HG02970 (cell line): Measurements from ENCODE around the gene TCF4.

Experiments
- ATAC-seq: cut with Tn5 transposase; IDR thresholded peaks from one replicate; pipeline ENCODE4 v1.9.1; 2021; ENCODE audit warnings: mild to moderate bottlenecking, moderate library complexity, moderate number of reproducible peaks; ENCODE audit not compliant: unreplicated experiment, low FRiP score

TCF4 gene

DNA sequence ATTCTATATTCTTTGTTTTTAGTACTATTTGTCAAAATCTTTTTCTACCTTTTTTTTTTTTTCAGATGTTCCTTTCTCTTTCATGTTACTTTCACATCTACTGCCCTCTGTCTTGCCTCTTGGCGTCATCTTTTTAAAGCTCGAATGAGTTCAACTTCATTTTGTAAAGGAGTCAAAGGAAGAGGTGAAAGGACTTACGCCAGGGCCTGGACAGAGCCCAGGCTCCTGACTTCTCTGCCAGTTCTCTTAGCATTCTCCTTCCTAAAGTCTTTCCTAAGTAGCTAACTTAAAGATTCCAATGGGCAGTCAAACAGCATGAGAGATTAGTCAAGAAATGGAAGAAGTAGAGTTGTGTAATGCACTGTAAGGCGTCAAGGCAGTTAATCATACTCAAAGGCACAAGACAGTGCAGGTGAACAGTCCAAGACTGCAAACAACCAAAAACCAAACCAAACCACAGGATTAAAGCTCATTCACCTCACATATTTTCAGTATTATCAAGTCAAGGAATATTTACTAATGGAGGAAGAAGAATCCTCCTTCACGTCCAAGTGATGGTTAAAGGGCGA is 301.7 kb downstream of the TCF4 start:
- ATAC-seq = no peak

DNA sequence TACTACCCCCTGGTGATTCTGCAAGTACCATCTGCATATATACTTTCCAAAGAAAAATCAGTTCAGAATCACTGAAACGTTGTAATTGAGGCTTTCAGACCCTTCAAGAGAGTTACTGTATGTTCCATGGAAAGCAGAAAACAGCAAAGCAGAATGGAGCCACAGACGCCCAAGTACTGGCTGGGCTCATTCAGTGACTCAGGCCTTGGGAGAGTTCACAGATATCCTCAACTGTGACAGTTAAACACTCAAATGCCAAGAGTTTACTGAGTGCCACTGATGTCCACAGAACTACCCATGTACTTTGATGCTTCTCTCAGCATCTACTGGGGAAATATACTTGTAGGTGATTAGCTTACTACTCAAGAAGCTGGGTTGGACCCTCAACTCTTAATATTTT is 303.4 kb downstream of the TCF4 start:
- no peak for ATAC-seq

DNA sequence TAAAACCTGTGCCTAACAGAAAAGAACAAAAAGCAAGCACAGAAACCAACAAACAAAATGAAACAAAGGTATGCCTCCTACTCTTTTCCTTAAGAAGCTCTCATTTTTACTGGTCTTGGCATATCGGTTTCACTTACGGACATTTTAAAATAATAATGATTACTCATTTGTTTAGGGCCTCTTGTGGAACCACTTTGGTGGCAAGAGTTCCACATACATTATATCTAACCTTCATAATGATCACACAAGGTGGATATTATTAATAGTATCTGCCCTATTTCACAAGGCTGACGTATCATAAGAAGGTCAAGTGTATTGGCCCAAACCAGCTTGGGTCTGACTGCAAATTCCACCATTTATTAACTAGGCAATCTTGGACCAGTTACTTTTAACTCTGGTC is 304.7 kb downstream of the TCF4 start:
- no peak for ATAC-seq

DNA sequence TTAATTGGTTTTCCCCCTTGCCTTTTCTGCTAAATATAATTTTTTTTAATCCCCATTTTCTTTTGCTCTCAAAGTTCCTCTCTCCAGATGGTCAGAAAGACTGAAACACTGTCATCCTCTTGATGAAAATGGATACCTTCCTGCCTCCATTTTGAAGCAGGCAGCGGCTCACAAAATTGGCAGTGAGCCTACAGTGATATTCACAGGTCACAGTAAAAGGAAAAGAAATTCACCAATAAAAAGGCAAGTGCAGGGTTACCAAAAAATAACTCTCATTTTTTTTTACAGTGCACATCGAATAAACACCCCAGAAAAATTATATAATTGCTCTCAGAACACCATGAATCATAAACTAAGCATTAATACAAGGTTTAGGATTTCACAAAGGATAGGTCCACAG is 307.5 kb downstream of the TCF4 start:
- no peak for ATAC-seq

DNA sequence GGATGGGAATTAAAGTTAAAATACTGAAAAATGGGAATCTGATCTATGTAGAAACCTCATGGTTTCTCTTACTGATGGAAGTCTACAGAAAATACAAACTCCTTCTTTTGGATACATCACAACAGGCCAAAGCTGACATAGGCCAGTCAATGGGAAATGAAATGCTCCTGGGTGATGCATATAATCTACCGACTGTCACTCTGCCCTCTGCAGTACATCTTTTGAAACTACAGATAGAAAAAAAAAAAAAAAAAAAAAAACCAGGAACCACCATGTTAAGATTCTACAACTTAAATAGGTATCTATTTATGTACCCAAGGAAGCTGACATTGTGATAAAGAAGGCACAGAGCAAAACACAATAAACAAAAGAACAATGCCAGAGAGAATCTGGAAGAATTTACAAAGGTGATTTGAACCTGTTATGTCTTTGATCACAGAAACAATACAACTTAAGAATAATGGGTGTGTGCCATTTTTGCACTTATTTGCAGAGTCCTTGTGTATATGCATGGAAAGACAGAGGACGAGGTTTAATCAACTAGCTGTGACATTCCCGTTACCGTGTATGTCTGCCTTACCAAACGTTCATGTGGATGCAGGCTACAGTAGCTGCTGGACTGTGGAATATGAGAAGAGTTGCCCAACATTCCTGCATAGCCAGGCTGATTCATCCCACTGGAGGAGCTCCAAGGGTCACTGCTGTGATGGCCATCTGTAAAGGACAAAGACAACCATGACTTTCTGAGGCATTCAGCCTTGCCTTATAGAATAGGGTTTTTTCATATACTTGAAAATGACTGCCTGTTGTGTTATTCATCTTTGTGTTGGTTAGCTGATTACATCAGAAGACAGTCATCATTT is 312.7 kb downstream of the TCF4 start:
- ATAC-seq = no peak

DNA sequence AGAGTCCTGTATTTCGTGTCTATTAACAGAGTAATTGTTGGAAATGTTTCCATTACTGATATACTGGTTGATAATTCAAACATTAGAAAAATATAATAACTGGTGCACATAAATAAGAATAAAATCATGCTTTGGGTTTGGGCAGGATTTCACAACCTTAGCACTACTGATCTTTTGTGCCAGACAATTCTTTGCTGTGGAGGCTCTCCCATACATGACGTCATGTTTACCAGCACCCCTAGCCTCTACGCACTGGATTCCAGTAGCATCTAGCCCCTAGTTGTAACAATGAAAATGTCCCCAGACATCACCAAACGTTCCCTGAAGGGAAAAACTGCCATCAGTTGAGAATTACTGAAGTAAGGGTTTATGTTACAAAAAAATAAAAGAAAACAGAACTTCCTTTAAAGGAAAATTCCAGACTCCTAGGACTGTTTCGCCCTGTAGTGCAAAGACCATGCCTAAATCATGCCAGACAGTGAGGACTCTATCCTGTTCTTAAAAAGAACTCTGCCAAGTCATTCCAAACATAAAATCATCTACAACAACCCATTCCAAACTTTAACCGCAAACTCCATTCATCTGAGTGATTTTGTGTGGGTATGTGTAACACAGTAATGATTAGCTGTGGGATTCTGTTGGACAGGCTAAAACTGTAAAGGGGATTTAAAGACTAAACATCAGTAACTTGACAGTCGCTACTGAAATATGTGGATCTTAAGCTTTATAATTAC is 315.3 kb downstream of the TCF4 start:
- no peak for ATAC-seq

DNA sequence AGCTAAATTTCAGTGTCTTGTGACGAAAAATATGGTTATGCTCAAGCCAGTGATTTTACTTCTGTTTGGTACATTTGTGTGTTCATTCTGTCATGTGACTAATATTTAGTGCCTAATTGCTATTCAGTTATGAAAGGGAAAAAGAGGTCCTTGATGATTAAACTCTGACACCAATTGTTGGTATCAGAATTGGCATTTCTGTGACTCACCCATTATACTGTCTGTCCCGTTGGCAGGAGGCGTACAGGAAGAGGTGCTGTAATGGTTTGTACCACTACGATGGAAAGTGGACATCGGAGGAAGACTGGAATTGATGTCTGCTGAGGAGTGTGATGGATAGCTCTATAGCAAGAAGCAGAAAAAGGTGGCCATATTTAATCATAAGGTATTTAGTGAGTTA is 318.4 kb downstream of the TCF4 start:
- no peak for ATAC-seq

DNA sequence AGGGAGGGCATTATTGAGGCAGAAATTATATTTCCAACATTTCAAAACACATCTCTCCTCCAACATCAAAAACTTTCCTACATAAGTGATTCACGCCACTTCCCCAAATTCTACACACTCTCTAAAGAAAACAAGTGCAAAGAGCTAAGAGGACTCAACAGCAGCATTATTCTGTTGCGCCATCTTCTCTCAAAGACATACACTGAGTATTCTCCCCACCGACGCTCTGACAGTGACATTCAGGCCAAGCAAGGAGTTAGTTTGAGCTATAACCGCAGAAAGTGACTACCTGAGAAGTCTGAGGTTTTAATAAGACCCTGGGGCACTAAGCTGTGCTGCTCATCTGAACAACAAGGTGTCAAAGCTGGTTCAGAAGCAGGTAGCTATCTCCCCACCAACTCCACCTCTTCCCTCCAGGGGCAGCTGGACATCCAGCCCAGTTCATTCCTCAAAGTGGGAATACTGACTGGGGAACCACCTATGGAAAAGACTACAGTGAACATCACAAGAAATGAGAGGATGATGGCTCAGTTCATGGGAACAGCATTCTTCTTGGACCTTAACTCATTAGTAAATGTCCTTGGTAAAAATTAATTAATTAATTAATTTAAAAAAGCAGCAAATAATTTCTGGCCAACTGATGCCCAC is 319.2 kb downstream of the TCF4 start:
- ATAC-seq = no peak

DNA sequence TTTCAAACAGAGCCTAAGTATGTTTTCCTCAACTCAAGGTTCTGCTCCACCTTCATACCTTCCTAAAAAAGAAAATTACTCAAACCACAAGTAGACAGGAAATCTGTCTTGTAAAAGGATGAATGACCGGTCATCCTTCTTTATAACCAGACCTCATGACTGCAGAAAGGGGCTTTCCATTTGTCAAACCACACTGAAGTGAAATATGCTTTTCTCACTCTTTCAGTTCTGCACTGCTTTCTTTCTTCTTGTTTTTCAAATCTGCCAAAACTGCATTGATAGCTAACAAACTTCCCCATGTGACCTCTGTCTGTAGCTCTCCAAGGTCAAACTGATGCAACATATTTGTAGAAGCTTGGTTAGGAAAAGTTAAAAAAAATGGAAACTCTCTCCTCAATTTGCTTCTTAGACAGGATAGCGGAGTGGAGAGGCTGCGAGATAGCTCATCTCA is 319.8 kb downstream of the TCF4 start:
- ATAC-seq = peak; percentile 82

DNA sequence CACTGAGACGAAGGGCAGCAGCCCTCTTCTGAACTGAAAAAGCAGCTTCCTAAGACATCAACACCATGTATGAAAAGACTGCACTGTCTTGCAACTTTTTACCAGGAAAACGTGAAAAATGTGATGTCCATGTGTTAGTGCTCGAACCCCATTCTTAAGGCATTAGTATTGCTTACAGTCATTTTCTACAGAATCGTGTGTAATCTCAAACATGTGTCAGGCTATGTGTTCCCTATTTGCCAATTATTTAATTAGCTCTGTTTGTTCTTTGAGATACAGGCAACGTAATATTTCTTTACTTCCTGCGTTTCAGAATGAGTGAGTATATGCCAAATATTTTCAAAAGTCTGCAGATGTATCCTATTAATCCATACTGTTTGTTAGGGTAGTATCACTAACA is 321.0 kb downstream of the TCF4 start:
- no peak for ATAC-seq

DNA sequence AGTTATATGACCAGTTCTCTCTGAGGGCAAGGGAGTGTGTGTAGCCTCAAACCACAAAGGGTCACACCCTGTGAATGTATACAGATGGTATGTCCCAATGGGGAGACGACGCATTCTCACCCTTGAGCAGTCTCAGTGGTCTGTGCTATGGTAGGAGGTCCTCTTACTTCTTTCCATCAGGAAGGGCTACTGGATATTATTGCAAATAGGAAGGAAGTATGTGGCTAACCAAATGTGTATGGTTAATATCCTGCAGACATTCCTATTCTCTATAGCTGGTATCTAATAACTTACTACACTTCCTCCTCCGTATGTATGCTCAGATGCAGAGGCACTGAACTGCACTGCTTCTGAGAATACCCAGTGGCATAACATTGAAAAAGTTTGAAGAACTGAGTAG is 322.0 kb downstream of the TCF4 start:
- no peak for ATAC-seq

DNA sequence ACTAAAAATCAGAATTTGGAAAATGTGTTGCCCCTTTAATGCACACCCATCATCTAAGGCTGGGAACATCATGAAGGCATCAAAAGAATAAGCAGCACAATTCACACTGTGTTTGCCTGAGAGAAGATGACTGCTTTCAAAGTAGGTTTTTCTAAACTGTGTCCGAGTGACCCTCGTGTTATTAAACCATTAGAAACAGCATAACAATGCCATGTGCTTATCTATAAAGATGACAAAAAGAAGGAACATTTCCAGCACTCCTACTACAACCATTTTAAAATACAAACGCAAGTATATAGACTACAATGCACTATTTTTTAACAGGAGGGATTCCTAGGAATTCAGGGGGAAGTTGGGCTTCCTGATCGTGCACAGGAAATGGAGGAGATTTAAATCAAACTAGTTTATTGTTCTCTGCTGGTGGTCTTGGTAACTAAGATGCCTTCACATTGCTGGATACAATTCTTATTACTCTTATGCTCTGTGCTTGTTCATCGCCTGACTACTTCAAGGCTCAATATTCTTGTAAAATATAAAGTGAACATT is 322.8 kb downstream of the TCF4 start:
- no peak for ATAC-seq

DNA sequence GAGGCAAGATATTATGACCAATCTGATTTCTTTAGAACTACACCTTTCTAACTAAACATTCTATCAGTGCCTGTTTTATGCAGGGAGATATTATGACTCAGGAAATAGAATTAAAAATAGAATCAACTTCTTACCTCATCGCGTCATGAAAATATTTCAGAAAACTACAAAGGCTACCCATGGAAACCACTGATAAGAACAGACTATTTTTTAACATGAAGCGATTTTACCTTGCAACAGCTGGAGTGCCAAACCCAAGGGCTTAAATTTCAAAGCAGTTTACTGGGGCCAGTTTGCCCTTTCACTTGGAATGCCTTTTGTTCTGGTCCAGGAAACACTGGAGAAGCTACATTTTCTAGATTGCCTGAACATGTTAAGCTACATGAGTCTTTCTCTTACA is 323.9 kb downstream of the TCF4 start:
- ATAC-seq = no peak

DNA sequence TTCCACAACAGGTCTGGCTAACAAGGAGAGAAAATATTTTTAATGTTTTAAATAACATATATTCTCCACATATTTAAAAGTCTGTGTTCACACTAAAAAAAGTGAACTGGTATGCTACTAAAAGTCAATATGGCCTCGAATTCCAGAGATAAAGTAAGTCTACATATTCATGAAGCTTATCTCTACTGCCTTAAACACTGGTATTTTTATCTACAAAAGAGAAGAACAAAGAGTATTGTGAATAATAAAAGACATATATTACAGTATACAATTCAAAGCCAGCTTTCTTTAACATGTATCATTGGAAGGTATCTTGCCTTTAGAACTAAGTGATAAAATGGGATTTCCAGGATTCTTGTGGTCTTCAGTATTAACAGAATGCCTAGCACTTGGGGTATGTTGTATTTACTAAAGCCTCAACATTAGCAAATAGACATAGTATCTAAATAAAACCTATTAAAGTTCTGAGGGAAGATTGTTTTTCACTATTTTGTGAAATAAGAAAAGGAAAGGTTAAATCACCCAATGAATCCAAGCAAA is 325.9 kb downstream of the TCF4 start:
- ATAC-seq = no peak

DNA sequence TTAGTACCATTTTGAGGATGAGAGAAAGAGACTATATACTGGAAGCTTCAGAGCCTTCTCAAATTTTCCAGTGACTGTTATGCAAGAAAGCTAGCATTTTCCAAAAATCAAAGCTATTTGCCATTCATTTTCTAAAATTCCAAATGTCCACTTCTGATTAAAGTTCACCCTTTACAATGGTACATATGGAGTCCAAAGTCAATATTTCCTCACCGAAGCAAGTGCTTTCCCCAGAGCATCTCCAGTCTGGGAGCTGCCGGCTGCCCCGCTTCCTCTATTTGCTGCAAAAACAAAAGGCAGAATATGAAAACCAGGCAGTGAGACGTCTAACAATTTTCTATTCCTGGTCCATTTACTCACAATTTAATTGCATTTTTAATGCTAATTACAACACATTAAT is 326.7 kb downstream of the TCF4 start:
- ATAC-seq = no peak

DNA sequence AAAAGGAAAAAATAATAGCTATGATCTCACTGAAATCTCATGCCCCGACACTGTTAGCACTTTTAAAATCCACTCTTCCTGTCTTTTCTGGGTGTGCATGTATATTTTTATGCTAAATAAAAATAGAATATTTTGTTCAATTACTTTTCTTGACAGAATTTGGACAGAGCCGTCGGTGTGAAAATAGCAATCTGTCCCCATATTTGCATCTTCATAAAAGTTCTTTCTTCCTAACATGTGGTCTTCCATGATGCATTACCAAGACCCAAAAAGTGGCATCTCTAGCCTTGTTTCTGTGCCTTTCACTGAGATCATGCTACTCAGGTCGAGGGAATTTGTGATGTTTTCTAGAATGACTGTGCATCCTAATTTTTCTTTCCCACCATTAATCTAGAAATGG is 329.9 kb downstream of the TCF4 start:
- ATAC-seq = no peak

DNA sequence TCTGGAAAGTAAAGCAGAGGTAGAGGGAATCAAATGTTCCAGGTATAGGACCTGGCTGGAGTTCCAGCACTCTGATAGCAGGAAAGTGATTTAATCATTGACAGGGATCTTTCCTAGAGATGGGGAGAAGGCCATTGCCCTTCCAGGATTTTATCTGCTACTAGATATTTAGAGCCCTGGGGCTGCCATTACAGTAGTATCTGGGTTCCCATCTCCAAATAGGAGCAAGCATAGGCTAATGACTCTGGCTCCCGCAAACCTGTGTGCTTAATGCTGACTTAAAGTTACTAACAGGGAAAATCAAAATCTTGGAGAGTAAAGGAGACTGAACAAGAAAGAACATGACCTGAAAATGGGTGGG is 331.1 kb downstream of the TCF4 start:
- ATAC-seq = no peak

DNA sequence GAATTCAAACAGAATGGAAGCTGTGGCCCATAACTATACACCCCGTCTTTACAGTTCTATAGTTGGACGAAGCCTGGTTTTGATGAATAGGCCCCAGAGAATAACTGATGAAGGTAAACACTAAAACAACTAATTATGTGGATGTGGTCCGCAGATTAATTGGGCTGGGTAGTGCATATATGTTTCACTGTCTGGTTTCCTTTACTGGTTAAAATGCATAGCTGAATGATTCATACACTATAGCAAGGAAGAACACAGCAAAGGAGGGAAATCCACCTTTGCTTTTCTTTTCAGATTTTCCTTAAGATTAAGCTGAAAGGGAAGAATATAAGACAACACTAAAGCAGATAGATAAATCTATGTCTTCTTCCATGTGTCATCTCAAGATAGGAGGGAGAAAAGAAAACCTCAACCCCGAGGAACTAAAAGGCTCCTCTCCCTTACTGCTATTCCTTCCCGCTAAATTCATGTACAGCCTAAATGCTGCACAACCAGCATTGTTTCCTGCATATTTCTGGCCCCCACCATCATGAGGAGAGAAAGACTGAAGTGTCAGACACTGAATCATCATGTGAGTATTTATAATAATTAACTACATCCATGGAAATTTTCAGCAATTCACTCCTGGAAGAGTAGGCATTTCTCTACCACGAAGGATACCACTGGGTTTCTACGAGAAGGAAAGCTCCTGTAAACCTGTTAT is 331.6 kb downstream of the TCF4 start:
- no peak for ATAC-seq

DNA sequence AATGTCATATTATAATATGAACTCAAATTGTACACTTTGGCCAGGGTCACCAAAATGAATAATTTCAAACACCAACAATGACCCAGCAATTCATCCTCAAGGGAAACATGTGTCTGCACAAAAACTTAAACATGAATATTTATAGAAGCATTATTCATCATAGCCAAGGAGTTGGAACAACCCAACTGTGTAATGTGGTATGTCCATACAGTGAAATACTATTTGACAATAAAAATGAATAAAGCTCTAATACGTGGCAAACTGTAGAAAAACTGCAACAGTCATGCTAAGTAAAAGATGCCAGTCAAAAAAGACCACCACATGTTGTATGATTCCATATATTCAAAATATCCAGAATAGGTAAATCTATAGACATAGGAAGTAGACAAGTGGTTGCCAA is 334.2 kb downstream of the TCF4 start:
- no peak for ATAC-seq

DNA sequence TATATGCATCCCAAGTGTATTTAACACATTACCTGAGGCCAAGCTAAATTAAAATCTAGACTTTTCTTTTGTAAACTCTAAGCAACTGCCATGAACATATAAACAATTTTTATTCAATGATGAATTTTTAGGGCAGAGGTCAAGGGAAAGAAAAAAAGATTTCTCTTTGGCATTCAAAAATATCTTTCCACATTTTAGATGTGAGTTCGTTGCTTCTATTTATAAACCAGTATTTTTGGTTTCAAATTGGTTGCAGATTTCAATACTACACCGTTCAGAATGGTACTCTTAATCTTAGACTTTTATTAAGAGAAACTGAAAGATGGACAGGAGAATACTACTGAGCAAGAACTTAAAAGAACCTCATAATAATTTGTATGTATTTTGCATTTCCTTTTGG is 335.1 kb downstream of the TCF4 start:
- ATAC-seq = no peak
